IPS-20b (cell line): Measurements from ENCODE around the gene MRPL34.
A peak's percentile ranks its signal among the peaks of the same experiment; 100 is the strongest.

Source experiments
- H3K27ac ChIP-seq: one replicate; pipeline ENCODE4 v1.5.1; 2013; ENCODE audit warnings: low read length
- H3K27me3 ChIP-seq: 2 replicates; pipeline ENCODE4 v1.6.1; 2013; ENCODE audit warnings: mild to moderate bottlenecking, low read length, inconsistent platforms; ENCODE audit not compliant: insufficient read depth
- H3K36me3 ChIP-seq: 2 replicates; pipeline ENCODE4 v1.6.1; 2013; ENCODE audit warnings: low read depth, mild to moderate bottlenecking, inconsistent platforms, low read length, moderate library complexity; ENCODE audit not compliant: insufficient read depth
- H3K4me1 ChIP-seq: 2 replicates; pipeline ENCODE4 v1.6.1; 2013; ENCODE audit warnings: mild to moderate bottlenecking, control low read depth, inconsistent platforms, low read length, moderate library complexity; ENCODE audit not compliant: insufficient read depth
- H3K4me3 ChIP-seq: 2 replicates; pipeline ENCODE4 v1.5.1; 2013; ENCODE audit warnings: mild to moderate bottlenecking, low read length, inconsistent platforms
- H3K9ac ChIP-seq: 2 replicates; pipeline ENCODE4 v1.6.1; 2013; ENCODE audit warnings: low read depth, mild to moderate bottlenecking, inconsistent platforms, low read length, moderate library complexity
- H3K9me3 ChIP-seq: 2 replicates; pipeline ENCODE4 v1.6.1; 2013; ENCODE audit warnings: mild to moderate bottlenecking, low read depth, low read length, inconsistent platforms; ENCODE audit not compliant: insufficient read depth

Gene MRPL34

DNA sequence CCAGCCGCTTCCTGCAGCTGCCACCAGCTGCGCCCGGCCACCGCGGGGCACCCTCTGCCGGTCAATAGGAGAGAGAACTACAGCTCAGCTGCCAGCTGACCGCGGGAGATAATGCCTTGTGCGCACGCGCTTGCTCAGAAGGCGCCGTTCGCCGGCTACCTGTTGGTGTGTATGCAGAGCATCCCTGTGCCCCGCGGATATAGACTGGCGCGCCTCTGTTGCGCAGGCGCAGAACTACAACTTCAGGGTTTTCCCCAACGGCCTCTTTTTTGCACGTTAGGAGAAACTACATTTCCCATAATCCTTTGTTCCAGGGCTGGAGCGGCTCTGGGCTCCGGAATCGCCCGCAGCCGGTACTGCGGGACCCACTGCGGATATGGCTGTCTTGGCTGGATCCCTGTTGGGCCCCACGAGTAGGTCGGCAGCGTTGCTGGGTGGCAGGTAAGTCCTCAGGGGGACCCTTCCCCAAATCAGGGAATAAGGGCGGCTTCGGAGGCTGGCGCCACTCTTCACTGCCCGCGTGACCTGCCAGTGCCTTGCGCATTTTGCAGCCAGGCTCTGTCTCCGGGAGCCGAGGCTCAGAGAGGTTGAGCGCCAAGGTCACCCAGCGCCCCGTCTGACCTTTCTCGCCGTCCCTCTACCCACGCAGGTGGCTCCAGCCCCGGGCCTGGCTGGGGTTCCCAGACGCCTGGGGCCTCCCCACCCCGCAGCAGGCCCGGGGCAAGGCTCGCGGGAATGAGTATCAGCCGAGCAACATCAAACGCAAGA is at the start of gene MRPL34:
Gene MRPL34 (plus strand): TSS at position 356 of the 768 bp plus-strand sequence. CDS start 21 bp downstream, at position 377.
- no peaks in the 10 kb centered on the region for H3K9me3 ChIP-seq
- peak within 1 kb of the TSS; percentile 79 for H3K27ac ChIP-seq
- H3K27me3 ChIP-seq = no peaks in the 10 kb centered on the region
- peak within 1 kb of the TSS; percentile 97 for H3K9ac ChIP-seq
- H3K4me3 ChIP-seq = peak within 1 kb of the TSS; percentile 98
- H3K4me1 ChIP-seq = peaks cover 15% of the 10 kb centered on the region; the same call in 1 of the 2 replicates
- H3K36me3 ChIP-seq = no peaks in the 10 kb centered on the region

GRCh38 chr19:17256130-17256529 is 49.5 kb upstream of the MRPL34 start:
- no peaks in the 10 kb centered on the region for H3K9me3 ChIP-seq
- no peak overlapping the region for H3K9ac ChIP-seq
- no peaks in the 10 kb centered on the region for H3K27me3 ChIP-seq
- no peak overlapping the region for H3K27ac ChIP-seq
- no peaks in the 10 kb centered on the region for H3K4me1 ChIP-seq
- peaks cover 10% of the 10 kb centered on the region; the same call in 1 of the 2 replicates for H3K36me3 ChIP-seq
- no peak overlapping the region for H3K4me3 ChIP-seq

DNA sequence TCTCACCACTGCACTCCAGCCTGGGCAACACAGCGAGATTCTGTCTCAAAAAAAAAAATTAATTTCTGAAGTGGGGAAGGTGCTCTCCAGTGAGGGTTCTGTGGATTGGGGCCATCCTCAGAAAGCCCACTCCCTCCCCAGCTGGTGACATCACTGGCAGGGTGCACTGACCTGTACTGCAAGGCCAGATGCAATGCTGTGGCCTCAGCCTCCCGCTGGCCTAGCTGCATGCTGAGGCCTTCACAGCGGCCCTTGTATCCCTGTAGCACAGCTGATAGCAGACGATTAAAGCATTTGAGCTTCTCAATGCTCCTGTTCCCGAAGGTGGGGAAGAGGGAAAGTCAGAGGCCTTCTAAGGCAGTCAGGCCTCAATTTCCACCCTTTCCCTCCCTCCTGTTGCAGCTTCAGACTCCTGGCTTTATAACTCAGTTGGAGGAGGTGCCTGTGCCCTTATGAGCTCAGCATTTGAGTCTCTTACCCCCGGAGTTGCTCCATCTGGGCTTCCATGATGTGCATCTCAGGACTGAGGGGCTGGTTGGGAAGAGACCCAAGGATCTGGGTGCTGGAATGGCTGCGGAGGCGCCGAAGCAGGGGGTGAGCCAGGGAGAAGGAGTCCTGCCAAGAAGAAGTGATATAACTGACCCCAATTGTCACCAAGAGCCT is 46.4 kb upstream of the MRPL34 start:
- Histone ChIP-seq H3K27ac (no peak overlapping the region), H3K4me1 (peaks cover 2% of the 10 kb centered on the region; the same call in 1 of the 2 replicates), H3K9me3 (no peaks in the 10 kb centered on the region), H3K36me3 (peaks cover 10% of the 10 kb centered on the region; the same call in 1 of the 2 replicates), H3K4me3 (no peak overlapping the region), H3K27me3 (no peaks in the 10 kb centered on the region), H3K9ac (no peak overlapping the region)

DNA sequence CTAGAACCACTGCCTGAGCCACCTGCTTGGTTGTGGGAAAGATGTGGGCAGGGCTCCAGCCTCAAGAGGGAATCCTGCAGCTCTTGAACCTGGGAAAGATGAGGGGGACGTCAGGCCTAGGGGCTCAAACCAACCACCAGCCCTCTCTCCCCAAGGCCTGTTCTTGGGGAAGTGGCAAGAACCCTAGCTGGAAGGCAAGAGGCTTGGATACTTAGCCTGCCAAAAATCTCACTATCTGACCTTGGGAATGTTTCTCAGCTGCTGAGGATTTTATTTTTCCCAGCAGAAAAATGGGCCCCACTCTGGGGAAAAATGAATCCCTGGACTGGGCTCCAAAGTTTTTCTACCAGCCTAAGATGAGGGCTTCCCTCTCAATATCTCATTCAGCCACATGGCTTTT is 45.7 kb upstream of the MRPL34 start:
- Histone ChIP-seq H3K27ac (no peak overlapping the region), H3K4me3 (no peak overlapping the region), H3K36me3 (peaks cover 6% of the 10 kb centered on the region; the same call in 1 of the 2 replicates), H3K27me3 (no peaks in the 10 kb centered on the region), H3K9me3 (no peaks in the 10 kb centered on the region), H3K4me1 (peaks cover 4% of the 10 kb centered on the region; the same call in 1 of the 2 replicates), H3K9ac (no peak overlapping the region)

DNA sequence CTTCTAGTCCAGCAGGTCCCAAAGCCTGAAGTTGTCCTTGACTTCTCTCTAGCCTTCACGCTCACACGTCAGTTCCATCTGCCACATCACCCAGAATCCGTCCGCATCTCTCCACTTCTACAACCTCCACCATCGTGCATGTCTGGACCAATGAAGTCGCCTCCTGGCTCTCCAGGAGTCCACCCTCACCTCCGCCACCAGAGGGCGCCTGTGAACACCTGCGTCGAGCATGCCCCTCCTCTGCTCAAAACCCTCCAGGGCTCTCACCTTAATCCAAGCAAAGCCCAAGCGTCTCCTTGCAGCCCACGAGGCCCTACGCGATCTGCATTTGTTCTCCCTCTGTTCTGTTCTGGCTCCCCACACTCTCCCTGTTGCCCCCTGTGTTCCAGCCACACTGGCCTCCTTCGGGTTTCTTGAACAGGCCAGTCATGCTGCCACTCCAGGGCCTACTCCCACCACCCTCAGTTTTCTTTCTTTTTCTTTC is 44.8 kb upstream of the MRPL34 start:
- Histone ChIP-seq H3K9ac (peak overlapping the region; percentile 41; the same call in 1 of the 2 replicates), H3K27ac (peak overlapping the region; percentile 35), H3K4me1 (peaks cover 4% of the 10 kb centered on the region; the same call in 1 of the 2 replicates), H3K27me3 (no peaks in the 10 kb centered on the region), H3K36me3 (peaks cover 5% of the 10 kb centered on the region; the same call in 1 of the 2 replicates), H3K4me3 (no peak overlapping the region), H3K9me3 (no peaks in the 10 kb centered on the region)

DNA sequence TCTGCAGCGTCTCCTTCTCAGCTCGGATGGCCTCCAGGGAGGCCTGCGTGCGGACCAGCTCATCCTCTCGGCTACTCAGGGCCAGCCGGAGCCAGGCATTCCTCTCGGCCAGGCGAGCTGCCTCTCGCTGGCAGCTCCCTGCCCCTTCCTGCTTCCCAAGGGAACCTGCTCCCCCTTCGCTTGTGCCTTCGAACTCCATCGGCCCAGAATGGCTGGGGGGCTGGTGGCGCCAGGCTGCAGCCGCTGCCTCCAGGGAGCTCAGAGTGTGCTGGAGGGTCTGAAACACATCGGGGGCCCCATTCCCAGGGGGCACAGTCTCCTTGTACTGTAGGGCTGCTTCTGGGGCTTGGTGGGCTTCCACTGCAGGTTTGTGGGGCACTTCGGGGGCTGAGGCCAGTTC is 43.1 kb upstream of the MRPL34 start:
- H3K36me3 ChIP-seq = no peaks in the 10 kb centered on the region; the same call in 1 of the 2 replicates
- no peak overlapping the region for H3K27ac ChIP-seq
- no peaks in the 10 kb centered on the region for H3K27me3 ChIP-seq
- H3K9ac ChIP-seq = no peak overlapping the region
- H3K4me3 ChIP-seq = no peak overlapping the region
- H3K9me3 ChIP-seq = no peaks in the 10 kb centered on the region
- peaks cover 4% of the 10 kb centered on the region; the same call in 1 of the 2 replicates for H3K4me1 ChIP-seq

DNA sequence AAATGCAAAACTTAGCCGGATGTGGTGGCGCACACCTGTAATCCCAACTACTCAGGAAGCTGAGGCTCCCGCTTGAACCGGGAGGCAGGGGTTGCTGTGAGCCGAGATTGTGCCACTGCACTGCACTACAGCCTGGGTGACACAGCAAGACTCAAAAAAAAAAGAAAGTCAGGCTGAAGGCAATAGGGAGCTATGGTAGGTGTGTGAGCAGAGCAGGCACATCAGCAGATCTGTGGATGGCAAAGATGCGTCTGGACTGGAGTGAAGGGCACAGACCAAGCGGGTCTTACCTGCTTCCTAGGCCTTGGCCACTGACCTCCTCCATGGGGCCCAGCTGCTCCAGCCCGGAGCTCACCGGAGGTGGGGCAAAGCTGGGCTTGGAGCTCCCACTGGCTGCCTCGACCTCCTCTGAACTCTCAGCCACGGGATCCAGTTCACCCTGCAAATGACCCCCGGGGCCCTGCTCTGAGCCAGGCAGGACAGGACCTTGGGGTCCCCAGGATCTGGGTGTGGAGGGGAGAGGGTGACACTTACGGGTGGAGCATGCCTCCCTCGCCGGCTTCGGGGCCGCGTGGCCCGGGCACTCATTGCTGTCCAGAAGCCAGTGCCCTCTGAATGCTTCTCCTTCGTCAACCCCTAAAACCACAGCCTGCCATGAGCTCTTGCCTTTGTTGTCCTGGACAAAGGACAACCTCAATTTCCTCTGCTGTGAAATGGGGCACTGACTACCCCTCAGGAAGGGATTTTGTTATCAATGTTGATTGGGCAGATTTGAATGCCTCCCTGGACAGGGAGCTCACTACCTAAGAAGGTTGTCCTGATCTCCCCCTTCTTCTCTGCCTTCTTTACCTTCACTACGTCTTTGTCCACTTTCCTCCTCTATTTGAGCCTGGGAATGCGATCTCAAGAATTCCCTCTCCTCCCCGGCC is 41.7 kb upstream of the MRPL34 start:
- Histone ChIP-seq H3K9ac (peak overlapping the region; percentile 38; the same call in 1 of the 2 replicates), H3K27me3 (no peaks in the 10 kb centered on the region), H3K36me3 (peaks cover 3% of the 10 kb centered on the region; the same call in 1 of the 2 replicates), H3K9me3 (no peaks in the 10 kb centered on the region), H3K27ac (peak overlapping the region; percentile 46), H3K4me3 (peak overlapping the region; percentile 6; the same call in 1 of the 2 replicates), H3K4me1 (peaks cover 4% of the 10 kb centered on the region; the same call in 1 of the 2 replicates)

DNA sequence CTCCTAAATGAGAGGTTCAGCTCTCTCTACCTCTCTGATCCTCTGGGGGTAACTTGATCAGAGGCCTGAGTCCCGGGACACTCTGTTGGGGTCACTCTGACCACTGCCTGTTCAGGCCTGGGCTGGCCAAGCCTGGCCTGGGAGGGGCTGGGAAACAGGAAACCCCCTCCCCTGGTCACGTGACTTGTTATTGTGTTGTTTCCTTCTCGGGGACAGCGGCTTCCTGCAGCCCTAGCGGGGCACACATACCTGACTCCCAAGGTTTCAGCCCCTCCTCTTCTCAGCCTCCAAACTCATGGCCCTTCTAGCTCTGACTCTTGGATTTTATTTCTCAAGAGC is 41.1 kb upstream of the MRPL34 start, which contains the start of gene USHBP1:
Gene USHBP1 (minus strand): TSS at position 105 of the 339 bp plus-strand sequence. CDS start 446 bp downstream, outside the sequence.
- Histone ChIP-seq H3K9me3 (no peaks in the 10 kb centered on the region), H3K27me3 (no peaks in the 10 kb centered on the region), H3K4me1 (peaks cover 4% of the 10 kb centered on the region; the same call in 1 of the 2 replicates), H3K9ac (peak within 1 kb of the TSS; percentile 54; the same call in 1 of the 2 replicates), H3K4me3 (peak within 1 kb of the TSS; percentile 6; the same call in 1 of the 2 replicates), H3K36me3 (peaks cover 6% of the 10 kb centered on the region; the same call in 1 of the 2 replicates), H3K27ac (peak within 1 kb of the TSS; percentile 46)

DNA sequence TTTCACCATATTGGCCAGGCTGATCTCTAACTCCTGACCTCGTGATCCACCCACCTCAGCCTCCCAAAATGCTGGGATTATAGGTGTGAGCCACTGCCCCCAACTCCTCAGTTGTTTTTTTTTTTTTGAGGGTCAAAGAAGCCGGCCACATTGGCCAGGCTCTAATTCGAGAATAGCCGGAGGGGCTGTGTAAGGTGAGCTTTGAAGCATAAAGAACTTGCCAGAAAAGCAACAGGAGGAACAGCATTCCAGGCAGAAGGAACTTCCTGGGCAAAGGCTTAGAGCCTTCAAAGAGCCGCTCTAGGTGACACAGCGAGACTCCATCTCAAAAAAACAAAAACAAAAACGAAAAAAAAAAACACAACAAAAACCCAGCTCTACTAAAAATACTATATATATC is 39.6 kb upstream of the MRPL34 start:
- Histone ChIP-seq H3K4me3 (no peak overlapping the region), H3K36me3 (peaks cover 12% of the 10 kb centered on the region), H3K27me3 (no peaks in the 10 kb centered on the region), H3K9me3 (no peaks in the 10 kb centered on the region), H3K9ac (no peak overlapping the region), H3K27ac (no peak overlapping the region), H3K4me1 (peaks cover 4% of the 10 kb centered on the region; the same call in 1 of the 2 replicates)

GRCh38 chr19:17266589-17266974 is 39.1 kb upstream of the MRPL34 start:
- Histone ChIP-seq H3K4me1 (peaks cover 4% of the 10 kb centered on the region; the same call in 1 of the 2 replicates), H3K9ac (no peak overlapping the region), H3K36me3 (peaks cover 18% of the 10 kb centered on the region), H3K4me3 (peak overlapping the region; percentile 12; the same call in 1 of the 2 replicates), H3K9me3 (no peaks in the 10 kb centered on the region), H3K27ac (no peak overlapping the region), H3K27me3 (no peaks in the 10 kb centered on the region)
